Right ventricle myocardium superior (tissue), 1 donor: ENCODE data around the gene ASF1A. TPM values are rescaled to one million over a fixed set of nuclear protein-coding genes. Genes with fewer than 3 reads are reported as not detected.
A peak's percentile ranks its signal among the peaks of the same experiment; 100 is the strongest.
"Not testable (repeated sequence)": the region's sequence is repeated elsewhere in the genome, so short reads cannot be mapped to it uniquely, and the experiment has no call there.

Experiments used
- ATAC-seq: fragments of 200-7000 bp; cut with Tn5 transposase; one replicate; pipeline ENCODE4 v1.9.1; 2020; ENCODE audit warnings: mild to moderate bottlenecking; ENCODE audit not compliant: poor library complexity
- DNase-seq: peaks from one replicate; pipeline ENCODE4 v3.0.0-alpha.2; 2020
- intact Hi-C: fragments of 100-400 bp; cut with DNase I; formaldehyde crosslinking; loops from one replicate; pipeline ENCODE4 v1.11.2; 2022
- long read RNA-seq: library from polyadenylated mRNA; unstranded; transcript quantifications from one replicate; pipeline ENCODE4 v2.0.0, GENCODE V29; 2021
- total RNA-seq: library from RNA; stranded (reverse); fragmentation: NEBNext Ultra II Directional; extraction: Animal tissue kit (Norgen Biotek cat#: 25700); gene quantifications from one replicate; pipeline ENCODE4 v1.2.1, GENCODE V29; 2021
- donor health status: DM: no; HTN: yes; CAD: no; lungs with severe emphysema.

ASF1A gene
- total RNA-seq, result 26.0 TPM
- long read RNA-seq, transcript ASF1A-201 (4 exons, 2,362 nt), result major isoform, 53 of 53 reads
- long read RNA-seq, partial matches to known transcripts, result 0 of 53 reads
- long read RNA-seq, other reads (novel, unspliced or antisense), result 0 of 53 reads

DNA sequence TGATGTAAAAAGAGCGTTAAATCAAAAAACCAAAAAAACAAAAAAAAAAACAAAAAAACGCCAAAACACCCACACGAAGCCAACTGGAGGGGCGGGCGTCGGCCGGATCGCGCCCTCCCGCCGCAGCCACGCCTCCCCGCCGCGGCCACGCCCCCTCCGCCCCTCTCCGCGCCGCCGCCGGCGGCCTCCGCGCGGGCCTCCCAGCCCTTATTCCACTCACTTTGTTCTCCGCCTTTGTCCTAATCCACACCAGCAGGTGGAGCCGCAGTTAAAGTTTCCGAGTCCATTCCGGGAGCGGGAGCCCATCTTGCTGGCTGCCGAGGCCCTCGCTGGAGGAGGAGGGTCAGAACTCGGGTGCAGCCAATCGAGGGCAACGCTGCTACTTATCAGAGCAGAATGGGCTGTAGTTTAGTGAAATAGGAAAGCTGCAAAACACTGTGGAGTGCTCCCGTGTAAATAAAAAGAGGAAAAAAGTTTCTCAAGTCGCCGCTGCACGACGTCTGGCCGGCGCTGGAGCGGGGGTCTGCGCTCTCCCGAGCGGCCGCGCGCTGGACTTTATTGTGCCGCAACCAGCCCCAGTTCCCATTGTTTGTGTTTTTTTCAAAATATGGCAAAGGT, at the start of gene ASF1A:
Gene ASF1A, plus strand, starts transcription at position 346 of the 618 bp plus-strand sequence. Its CDS starts 262 bp downstream, at position 608.
- intact Hi-C loops, result no loop called here
- DNase-seq, result peak; percentile 97
- peak; percentile 93 for ATAC-seq

- DNase-seq, result no peak
- ATAC-seq, result no peak
- intact Hi-C loops, result no loop called here
These were observed 49.0 kb upstream of the ASF1A start for GRCh38 chr6:118844915-118845314.

GRCh38 chr6:118853408-118853807, 40.5 kb upstream of the ASF1A start:
- DNase-seq (no peak), ATAC-seq (no peak)
- intact Hi-C loops, result no loop called here

DNA sequence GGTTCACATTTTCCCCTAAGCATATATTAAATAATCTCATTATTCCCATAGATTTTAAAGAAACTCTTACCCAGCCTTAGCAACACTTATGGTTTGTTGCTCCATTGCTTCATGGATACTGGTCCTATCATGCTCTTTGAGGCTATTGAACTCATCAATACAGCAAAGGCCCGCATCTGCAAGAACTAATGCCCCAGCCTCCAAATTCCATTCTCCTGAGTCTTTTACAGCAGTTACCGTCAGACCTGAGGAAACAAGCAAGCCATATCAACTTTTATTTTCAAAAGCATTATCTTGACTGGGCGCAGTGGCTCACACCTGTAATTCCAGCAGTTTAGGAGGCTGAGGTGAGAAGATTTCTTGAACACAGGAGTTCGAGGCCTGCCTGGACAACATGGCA, 37.7 kb upstream of the ASF1A start:
- intact Hi-C loops, result no loop called here
- DNase-seq (no peak), ATAC-seq (no peak)

GRCh38 chr6:118859517-118860064, 34.4 kb upstream of the ASF1A start:
- intact Hi-C loops, result no loop called here
- DNase-seq, result no peak
- ATAC-seq, result no peak

DNA sequence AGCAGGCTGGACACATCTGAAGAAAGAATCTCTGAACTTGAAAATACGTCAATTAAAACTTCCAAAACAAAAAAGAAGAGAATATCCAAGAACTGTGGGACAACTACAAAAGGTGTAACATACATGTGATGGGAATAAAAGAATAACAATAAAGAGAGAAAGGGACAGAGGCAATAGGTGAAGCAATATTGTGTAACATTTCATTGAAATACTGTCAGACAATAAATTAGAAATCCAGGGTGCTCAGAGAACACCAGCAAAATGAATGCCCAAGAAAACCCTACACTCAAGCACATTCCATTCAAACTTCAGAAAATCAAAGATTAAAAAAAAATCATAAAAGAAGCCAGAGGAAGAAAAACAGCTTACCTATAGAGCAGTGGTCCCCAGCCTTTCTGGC, 33.6 kb upstream of the ASF1A start:
- intact Hi-C loops, result no loop called here
- DNase-seq (no peak), ATAC-seq (no peak)

DNA sequence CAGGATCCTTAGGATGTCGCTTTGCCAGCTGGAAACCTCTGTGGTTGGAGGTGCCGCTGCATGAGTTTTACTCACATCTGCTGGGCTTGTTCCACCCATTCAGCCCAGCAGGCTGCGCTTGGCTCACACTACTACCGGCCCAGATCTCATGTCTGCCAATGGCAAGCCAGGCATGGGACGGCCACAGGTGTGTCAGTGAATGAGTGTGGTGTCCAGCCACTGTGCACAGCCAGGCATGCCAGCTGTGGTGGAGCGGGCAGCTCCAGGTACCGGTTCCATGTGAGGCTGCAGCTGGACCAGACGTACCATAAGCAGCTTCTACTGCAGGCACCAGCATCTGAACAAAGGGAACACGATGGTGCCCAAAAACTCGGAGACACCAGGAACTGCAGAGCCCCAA, 33.1 kb upstream of the ASF1A start:
- no peak for DNase-seq
- peak; percentile 41 for ATAC-seq

GRCh38 chr6:118862443-118862842, 31.5 kb upstream of the ASF1A start:
- intact Hi-C loops, result no loop called here
- DNase-seq (no peak), ATAC-seq (no peak)

More for the DNA sequence above, 33.1 kb upstream of the ASF1A start:
- intact Hi-C loops, result no loop called here

DNA sequence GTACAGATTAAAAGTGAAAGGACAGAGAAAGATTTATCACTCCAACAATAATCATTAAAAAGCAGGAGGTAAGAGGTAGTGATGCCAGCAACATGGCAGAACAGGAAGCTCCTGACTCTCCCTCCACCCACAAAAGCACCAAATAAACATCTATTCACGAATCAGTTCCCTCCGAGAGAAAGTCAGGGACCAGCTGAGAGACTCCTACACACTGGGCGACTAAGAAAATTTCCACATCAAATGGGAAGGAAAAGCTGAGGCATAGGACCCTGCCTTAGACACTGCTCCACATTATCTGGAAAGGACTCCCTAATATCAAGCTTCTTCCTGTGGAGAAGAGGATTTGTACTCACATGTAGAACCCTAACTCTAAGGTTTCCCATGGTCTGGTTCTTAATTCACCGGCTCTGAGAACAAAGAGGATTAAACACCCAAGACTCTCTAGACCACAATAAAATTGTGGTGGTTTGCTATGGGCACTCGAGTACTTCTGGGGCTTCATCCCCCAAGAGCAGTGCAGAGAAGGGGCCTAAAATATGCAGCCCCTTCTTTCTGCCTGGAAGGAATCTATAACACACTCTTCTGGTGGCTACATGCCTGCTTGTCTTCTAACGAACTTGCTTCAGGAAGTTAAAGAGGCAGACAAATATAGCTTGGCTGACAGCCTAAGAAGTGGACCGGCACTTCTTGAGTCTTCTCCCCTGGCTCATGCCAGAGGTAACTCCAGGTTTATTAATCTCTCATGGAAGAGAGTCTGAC, 29.4 kb upstream of the ASF1A start:
- no peak for DNase-seq
- ATAC-seq, result no peak
- intact Hi-C loops, result no loop called here

GRCh38 chr6:118865100-118865391, 28.9 kb upstream of the ASF1A start:
- intact Hi-C loops, result no loop called here
- DNase-seq, result no peak
- no peak for ATAC-seq

GRCh38 chr6:118867181-118867580, 26.8 kb upstream of the ASF1A start:
- intact Hi-C loops, result no loop called here
- no peak for DNase-seq
- no peak for ATAC-seq

DNA sequence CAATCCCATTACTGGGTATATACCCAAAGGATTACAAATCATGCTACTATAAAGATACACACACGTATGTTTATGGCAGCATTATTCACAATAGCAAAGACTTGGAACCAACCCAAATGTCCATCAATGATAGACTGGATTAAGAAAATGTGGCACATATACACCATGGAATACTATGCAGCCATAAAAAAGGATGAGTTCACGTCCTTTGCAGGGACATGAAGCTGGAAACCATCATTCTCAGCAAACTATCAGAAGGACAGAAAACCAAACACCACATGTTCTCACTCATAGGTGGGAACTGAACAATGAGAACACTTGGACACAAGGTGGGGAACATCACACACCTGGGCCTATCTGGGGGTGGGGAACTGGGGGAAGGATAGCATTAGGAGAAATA, 25.1 kb upstream of the ASF1A start:
- ATAC-seq, DNase-seq, intact Hi-C loops: not testable (repeated sequence)

GRCh38 chr6:118869350-118869749, 24.6 kb upstream of the ASF1A start:
- DNase-seq, result no peak
- no peak for ATAC-seq
- intact Hi-C loops, result no loop called here

DNA sequence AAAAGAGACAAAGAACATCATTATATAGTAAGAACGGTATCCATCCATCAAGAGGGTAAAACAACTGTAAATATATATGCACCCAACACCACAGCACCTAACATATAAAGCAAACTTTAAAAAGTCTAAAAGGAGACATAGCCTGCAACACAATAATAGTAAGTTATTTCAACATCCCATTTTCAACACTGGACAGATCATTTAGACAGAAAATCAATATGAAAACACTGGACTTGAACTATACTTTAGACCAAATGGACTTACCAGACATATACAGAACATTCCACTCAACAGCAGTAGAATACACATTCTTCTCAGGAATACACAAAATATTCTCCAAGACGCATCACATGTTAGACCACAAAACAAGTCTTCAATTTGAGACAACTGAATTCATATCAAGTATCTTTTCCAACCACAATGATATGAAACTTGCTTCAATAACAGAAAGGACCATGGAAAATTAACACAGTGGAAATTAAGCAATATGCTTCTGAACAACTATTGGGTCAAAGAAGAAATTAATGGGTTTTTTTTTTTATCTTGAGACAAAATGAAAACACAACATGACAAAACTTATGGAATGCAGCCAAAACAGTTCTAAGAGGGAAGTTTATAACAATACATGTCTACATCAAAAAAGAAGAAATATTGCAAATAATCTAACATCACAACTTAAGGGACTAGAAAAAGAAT, 23.9 kb upstream of the ASF1A start:
- ATAC-seq (no peak), DNase-seq (no peak)
- intact Hi-C loops, result no loop called here

GRCh38 chr6:118871331-118871730, 22.6 kb upstream of the ASF1A start:
- intact Hi-C loops, result no loop called here
- ATAC-seq (no peak), DNase-seq (no peak)

DNA sequence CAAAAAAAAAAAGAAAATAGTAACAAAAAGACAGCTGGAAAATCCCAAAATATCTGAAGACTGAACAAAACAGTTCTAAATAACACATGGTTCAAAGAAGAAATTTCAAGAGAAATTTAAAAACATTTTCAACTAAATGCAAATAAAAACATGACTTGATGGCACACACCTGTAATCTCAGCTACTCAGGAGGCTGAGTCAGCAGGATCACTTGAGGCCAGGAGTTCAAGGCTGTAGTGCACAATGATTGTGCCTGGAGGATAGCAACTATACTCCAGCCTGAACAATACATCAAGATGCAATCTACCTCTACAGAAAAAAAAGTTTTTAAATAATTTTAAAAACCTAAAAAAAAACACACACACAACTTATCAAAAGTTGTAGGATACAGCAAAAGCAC, 21.6 kb upstream of the ASF1A start:
- no peak for DNase-seq
- no peak for ATAC-seq
- intact Hi-C loops, result no loop called here

DNA sequence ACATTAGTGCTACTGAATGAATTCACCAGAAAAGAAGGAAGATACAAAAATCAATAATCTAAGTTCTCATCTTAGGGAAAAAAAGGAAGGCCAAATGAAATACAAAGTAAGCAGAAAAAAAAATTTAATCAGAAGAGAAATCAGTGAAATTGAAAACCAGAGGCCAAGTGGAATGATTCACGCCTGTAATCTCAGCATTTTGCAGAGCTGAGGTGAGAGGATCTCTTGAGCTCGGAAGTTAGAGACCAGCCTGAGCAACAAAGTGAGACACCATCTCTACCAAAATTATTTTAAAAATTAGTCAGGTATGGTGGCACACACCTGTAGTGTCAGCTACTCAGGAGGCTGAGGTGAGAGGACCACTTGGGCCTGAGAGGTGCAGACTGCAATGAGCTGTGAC, 21.2 kb upstream of the ASF1A start:
- no peak for ATAC-seq
- intact Hi-C loops, result no loop called here
- no peak for DNase-seq

DNA sequence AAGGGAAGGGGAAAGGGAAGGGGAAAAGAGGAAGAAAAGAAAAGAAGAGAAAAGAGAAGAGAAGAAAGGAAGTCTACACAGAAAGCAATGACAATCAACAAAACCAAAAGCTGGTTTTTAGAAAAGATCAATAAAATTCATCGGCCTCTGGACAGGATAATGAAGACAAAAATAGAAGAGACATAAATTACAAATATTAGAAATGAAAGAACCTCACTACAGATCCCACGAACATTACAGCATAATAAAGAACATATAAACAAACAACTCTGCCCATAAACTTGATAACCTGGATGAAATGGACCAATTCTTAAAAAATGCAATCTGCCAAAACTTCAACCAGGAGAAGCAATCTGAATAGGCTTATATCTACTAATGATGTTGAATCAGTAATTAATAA, 20.7 kb upstream of the ASF1A start:
- DNase-seq (no peak), ATAC-seq (no peak)
- intact Hi-C loops, result no loop called here

DNA sequence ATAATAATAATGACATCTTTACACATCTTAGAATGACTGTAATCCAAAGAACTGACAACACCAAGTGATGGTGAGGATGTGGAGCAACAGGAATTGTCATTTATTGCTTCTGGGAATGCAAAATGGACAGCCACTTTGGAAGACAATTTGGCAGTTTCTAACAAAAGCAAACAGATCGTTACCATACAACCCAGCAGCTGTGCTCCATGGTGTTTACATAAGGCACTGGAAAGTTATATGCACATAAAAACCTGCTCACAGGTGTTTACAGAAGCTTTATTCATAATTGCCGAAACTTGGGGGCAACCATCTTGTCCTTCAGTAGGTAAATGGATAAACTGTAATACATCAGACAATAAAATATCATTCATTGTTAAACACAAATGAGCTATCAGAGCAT, 18.3 kb upstream of the ASF1A start:
- intact Hi-C loops, result no loop called here
- DNase-seq (no peak), ATAC-seq (no peak)

- intact Hi-C loops, result no loop called here
- DNase-seq (no peak), ATAC-seq (no peak)
These were observed 17.8 kb upstream of the ASF1A start for GRCh38 chr6:118876198-118876597.
